Islet precursor cell (in vitro differentiated cells): ENCODE data around the gene SYTL5.

ENCODE experiments used
- DNase-seq: peaks from one replicate; pipeline ENCODE4 v3.0.0-alpha.2; 2018

The SYTL5 gene

DNA sequence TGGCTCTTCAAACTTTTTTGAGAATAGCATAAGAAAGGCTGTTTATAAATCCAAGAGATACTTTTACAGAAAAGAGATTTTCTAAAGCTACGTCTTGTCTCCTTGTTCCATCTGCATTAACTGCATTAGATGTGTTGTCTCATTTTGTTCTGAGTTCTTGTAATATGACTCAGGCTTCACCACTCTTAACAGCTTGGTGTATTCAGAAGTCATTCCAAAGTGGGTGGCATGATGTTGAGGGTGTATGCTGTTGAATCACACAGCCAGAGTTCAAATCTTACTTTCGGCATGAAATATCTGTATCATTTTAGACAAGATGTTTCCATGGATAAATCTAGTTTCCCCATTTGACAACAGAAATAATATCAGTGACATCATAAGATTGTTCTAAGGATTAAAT, 30.1 kb downstream of the SYTL5 start:
- DNase-seq, result no peak

DNA sequence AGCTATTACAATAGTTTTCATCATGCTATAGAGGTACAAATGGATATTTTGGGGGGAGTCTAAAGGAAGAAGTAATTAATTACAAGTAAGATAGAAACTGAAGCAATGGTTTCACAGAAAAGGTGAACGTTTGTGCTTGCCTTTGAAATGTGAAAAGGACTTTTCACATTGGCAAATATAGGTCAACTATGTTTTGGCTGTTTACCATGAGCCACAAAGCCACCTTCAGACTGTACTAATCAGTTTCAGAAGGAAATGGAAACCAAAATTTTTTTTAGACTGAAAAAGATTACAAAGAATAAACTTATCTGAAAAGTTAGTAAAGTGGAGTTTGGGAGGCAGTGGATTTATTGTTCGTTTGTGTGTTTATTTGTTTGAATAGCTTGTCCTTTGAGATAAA, 32.1 kb downstream of the SYTL5 start:
- DNase-seq, result no peak

- DNase-seq, result no peak
These were observed 34.9 kb downstream of the SYTL5 start for GRCh38 chrX:38041237-38041636.

DNA sequence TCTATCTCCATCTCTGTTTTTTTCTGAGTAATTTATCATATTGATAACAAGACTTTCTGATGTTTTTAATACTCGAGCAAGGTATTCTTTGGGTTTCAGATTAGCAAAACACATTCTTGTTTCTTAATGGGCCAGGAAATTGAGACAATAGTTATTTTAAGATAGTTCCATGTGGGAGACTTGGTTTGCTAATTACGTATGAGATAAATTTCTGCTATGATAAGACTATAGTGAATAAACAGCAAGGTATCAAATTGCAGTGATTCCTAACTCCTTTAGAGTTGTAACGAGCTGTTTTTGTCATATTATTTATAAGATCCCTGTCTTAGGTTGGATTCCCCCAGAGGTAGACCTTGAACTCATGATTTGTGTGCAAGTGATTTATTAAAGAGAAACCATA, 38.3 kb downstream of the SYTL5 start:
- DNase-seq, result no peak

DNA sequence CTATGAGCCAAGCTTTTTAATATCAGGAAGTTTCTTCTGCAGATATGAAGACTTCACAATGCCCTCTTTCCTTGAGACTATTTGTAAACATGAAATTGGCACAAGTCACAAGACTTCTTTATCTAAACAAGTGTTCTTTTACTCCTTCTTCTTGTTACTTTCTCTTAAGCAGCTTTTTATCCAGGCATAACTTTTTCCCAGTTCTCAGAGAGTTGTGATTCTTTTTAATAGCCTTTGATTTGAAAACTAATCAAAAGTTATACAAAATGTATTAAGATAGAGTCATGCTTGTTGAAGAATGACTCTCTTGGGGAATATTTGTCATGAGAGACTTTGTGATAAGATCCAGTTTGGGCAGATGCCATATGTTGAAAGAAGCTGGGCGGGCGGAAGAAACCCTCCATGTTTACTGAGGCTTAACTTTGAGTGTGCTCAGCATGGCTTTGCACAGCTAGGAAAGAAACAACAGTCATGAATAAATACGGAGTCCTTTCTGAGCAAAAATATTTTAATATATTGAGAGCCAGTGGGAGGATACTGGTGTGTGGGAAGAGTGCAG, 39.3 kb downstream of the SYTL5 start:
- DNase-seq, result no peak

DNA sequence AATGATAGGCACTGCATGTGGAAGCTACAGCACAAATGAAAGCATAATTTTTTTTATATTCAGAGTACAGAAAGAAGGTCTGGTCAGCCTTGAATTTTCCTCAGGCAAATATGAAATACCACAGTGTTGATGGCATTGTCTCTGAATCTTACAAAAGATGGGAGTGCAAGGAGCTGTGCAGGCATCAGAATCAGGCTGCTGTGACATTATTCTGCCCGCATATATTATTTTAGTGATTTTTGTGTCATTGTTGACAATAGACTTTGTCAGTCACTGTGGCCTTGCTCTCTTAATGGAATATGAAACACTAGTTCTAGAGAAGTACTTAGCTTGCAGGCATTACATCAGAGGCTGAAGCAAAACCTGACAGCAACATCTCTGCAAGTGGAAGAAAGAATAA, 42.5 kb downstream of the SYTL5 start:
- no peak for DNase-seq

DNA sequence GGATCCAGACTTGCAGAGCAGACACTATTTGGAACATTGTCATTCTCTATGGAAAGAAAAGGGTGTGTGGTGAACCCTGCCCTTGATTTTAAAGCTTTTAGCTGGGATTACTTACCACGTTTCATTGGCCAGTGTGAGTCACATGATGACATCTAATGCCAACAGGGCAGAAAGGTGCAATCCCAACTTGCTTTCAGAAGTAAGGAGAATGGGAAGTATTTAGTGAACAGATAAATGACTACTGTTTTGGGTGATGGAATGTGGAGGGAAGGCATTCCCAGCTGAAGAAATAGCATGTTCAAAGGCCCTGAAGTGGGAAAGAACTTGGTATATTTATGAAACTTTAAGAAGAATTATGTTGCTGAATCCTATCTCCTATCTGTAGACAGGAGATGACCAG, 44.5 kb downstream of the SYTL5 start:
- no peak for DNase-seq

GRCh38 chrX:38052096-38052495, 45.7 kb downstream of the SYTL5 start:
- no peak for DNase-seq

DNA sequence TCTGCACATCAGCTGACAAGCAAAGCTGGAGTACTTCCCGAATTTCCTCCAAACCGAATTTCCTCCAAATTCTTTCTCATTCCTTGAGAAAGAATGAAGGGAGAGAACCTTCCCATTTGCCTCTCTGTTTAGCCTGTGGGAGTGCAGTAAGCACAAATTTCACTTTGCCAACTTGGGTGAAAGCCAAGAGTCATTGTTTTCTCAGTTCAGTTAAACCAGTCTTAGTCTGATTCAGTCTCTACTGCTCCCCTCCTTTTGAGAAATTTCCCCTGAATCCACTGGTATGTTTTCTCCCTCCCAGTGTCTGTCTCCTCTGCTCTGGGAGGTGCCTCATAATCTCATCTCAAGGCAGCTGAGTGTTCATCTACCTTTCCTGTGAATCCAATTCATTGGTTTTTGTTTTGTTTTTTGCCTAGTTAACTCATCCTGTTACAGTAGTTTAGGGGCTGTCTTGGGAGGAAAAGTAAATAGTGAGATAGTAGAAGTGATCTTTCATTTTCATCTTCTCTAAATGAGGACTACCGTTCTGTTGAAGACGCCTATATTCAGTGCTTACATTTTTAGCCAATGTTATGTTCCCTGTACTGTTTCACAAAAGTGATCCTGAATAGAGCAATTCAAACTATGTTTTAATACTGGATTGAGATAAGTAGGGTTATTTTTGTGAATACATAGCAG, 49.0 kb downstream of the SYTL5 start:
- DNase-seq, result no peak

DNA sequence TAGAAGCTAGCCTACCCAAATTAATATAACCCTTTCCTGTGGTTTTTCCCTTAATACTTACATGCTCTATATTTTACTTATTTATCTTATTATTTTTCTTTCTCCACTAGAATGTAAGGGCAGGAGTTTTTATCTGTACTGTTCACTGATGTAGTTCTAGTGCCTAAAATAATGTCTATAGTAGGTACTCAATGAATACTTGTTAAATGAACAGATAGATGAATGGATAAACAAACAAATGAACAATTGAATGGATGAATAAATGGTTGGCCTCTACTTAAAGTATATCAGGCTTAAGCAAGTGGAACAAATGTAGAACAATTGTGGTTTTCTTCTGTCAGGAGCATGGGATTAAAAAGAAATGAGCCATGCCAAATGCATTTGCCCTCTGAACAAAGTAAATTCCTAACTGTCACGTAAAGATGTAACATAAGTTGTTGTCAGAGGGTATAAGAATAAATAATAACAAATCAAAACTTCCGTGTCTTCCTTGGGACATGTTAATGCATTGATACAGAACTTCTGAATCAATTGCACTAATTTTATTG, 54.1 kb downstream of the SYTL5 start:
- DNase-seq, result no peak

DNA sequence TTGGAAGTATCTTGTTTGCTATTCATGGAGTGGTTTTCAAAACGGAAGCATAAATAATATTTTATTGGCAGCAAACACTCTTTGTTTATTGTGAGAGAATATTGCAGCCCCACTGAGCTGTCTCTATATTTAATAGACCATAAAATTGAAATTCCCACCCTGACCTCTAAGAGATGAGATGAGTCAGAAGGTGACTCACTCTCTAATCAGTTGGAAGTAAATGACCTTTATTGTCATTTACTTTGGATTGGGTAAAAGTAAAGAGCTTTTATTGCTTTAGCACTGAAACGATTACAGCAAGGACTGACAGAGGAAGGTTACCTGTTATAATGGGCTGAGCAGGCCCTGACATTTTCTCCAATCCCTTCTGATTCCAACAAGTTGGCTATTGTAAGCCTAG, 55.0 kb downstream of the SYTL5 start:
- DNase-seq, result no peak

DNA sequence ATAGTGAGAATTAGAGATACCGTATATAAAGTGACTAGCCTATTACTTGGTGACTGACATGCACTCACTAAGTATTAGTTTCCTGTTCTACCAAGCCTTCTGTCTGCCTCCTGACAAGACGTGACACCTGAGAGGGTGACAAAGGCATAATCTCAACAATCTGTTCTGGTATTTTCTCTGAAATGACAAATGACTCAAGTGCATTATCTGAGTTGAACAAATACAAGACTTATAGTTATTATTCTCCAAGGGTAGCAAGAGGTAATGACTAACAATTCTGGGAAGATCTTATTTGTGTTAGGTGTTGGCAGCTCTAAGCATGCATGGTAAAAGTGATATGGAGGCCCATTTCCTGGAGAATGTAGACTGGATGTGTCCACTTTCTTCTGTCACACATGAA, 60.6 kb downstream of the SYTL5 start:
- DNase-seq, result no peak

GRCh38 chrX:38069273-38069672, 62.9 kb downstream of the SYTL5 start:
- no peak for DNase-seq

DNA sequence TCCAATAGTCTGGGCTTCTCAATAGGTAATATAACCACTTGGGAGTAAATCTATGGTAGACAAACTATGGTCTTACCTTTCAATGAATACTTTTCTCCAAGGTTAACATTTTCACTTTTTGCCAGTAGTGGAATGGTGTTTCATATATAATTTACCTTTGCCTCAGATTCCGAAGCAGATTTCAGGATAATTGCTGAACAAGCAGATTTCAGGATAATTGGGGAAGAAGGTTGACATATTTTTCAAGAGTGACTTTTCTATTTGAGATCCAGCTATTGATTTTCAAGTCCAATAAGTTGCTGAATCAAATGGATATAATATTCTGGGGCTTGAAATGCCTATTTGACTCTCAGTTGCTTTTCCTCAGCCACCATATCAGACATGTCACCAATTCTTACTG, 63.6 kb downstream of the SYTL5 start:
- DNase-seq, result no peak

DNA sequence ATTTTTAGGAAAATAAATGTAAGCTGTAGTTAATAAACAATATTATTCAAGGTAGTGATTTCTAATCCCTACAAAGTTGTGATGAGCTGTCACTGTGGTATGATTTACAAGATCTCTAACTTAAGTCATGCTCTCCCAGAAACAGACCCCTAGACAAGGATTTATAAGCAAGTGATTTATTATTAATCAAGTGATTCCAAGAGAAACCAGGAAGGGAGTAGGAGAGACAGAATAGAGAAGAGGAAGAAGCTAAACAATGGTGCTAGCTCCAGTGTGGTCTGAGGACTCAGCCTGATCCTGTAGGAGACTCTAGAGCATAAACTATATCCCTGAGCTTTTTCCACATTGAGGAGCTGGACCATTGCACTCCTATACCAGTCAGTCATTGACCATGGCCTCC, 73.1 kb downstream of the SYTL5 start:
- no peak for DNase-seq

GRCh38 chrX:38080808-38081207, 74.5 kb downstream of the SYTL5 start:
- DNase-seq, result no peak

GRCh38 chrX:38081909-38082308, 75.6 kb downstream of the SYTL5 start:
- DNase-seq, result no peak

DNA sequence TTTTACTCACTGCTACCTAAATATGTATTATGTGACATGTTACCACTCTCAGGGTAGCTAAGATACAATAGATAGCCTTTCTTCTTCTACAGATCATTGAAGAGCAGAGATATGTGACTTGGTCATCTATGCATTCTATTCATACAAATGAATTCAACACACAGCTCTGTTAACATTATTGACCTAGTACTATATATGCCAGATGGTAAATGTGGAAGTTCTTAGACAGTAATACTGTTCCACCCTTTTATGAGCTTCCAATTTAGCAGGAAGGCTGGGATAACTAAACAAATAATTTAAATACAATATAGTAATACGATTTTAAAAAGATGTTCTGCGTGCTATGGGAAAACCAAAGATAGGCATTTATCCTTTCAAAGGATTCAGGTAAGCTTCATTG, 76.0 kb downstream of the SYTL5 start:
- DNase-seq, result no peak

DNA sequence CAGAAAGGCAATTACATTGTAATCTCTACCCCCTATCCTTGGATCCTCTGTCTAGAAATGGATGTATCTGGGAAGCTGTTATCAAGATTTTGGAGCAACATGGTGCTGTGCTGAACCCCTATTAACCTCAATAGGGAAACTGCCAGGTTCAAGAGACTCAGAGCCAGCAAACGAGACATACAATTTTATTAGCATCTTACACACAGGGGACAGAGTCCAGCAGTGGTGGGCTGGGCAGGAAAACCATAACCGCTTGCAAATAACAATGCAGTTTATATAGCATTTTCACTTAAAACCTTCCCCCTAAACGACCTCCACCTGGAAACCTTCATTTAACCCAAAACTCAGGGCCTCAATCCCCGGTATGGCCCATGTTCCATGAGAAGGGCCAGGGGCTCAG, 79.5 kb downstream of the SYTL5 start:
- DNase-seq, result no peak

DNA sequence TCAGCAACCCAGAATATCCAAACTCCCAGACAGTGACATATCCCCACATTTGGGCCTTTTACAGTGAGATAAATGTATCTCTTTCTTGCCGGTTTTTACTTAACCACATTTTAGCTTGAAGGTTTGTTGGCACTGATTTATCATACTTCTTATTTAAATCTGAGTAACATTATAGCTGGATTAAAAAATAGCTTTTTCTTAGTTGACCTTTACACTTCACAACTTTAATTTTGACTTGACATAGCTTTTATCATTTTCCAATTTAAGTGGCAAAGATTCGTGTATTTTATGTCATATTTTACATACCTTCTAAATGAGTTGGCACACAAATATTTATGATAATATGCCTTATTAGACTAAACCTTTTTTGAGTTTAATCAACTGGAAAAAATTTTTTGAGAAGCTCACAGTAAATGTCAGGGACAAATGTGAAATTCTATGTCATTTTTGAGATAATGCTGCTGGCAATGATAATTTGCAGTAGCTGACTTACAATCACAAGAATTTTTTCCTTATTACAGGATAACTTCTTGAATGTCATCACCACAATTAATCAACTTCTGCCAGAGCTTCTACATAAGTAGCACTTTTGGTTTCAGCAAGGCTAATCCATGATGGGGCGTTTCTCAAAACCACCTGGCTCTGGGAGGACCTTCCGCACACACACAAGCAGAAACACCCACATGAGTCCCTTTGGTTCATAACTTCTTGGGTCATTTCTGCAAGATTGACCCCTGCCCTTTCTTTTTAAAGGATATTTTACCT, 80.3 kb downstream of the SYTL5 start:
- DNase-seq, result no peak

GRCh38 chrX:38087594-38087993, 81.2 kb downstream of the SYTL5 start:
- no peak for DNase-seq

- DNase-seq, result no peak
These were observed 83.0 kb downstream of the SYTL5 start for GRCh38 chrX:38089173-38089982.

DNA sequence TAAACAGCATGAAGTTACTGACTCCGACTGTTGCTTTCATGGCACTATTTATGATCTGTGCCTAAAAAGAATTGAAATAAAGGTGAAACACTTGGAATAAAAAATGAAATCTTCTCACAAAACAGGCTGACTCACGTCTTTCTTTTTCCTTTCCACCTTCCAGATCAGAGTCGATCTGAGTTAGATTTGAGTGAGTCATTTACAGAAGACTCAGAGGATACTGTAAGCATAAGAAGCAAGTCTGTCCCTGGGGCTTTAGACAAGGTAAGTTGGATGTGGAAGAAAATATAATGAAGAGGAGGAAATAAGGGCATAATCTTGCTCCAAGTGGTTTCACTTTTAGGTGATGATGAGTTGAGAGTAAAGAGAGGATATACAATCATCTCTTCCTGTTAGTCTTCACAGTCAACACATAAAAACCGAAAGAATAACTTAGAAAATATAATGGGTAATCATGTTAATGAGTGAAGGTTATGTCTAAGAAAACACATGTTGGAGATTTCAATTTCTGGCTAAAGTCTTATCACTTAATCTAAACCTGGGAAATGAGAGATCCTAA, 89.7 kb downstream of the SYTL5 start:
- DNase-seq, result no peak
